SIG-M5 treated with dmso at 0.1 percent for 504 hours (cell line): ENCODE results near the gene CHST13.
A peak's percentile ranks its signal among the peaks of the same experiment; 100 is the strongest.

Experiments
- DNase-seq: peaks from one replicate; lab custom pipeline; 2025; ENCODE audit not compliant: unreplicated experiment; lab: John Stamatoyannopoulos, UW

The CHST13 gene, protein sequence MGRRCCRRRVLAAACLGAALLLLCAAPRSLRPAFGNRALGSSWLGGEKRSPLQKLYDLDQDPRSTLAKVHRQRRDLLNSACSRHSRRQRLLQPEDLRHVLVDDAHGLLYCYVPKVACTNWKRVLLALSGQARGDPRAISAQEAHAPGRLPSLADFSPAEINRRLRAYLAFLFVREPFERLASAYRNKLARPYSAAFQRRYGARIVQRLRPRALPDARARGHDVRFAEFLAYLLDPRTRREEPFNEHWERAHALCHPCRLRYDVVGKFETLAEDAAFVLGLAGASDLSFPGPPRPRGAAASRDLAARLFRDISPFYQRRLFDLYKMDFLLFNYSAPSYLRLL

DNA sequence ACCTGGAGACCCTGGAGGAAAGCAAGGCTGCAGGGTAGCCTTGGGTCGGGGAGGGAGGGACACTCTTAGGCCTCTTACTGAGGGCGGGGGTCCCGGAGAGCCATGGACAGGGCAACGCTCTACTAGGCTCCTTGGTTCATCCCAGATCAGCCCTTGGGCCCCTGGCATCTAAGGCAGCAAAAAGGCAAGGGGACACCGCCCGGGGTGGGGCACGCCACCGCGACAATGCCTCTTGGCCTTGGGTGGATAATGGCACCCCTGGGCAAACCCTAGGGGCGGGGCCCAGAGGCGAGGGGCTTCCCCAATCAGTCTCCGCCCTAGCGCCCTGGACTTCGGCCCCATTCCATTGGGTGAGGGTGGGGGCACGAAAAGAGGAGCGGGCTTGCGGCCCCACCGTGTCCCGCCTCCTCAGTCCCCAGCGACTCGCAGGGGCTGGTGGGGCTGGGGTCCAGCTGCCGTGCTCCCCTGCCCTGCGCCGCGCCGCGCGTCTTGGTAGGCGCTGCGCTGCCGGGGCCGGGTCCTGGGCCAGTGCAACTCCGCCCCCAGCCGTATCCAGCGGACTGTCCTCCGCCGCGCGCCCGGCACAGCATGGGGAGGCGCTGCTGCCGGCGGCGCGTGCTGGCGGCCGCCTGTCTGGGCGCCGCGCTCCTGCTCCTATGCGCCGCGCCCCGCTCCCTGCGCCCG is at the start of gene CHST13:
Gene CHST13 (plus strand): TSS at position 411 of the 684 bp plus-strand sequence. CDS start 178 bp downstream, at position 589.
- DNase-seq, result peak; percentile 32

- peak; percentile 39 for DNase-seq
Observed at GRCh38 chr3:126474498-126475412, 49.2 kb upstream of the CHST13 start.

GRCh38 chr3:126475413-126476114 is 48.4 kb upstream of the CHST13 start, which contains the start of gene ZXDC:
Gene ZXDC (minus strand): TSS chr3:126475891. CDS start chr3:126475865, 26 bp downstream.
- peak; percentile 90 for DNase-seq

GRCh38 chr3:126476166-126477060 is 47.5 kb upstream of the CHST13 start:
- peak; percentile 68 for DNase-seq

- DNase-seq, result no peak
Observed at GRCh38 chr3:126477061-126477380, 46.9 kb upstream of the CHST13 start.

DNA sequence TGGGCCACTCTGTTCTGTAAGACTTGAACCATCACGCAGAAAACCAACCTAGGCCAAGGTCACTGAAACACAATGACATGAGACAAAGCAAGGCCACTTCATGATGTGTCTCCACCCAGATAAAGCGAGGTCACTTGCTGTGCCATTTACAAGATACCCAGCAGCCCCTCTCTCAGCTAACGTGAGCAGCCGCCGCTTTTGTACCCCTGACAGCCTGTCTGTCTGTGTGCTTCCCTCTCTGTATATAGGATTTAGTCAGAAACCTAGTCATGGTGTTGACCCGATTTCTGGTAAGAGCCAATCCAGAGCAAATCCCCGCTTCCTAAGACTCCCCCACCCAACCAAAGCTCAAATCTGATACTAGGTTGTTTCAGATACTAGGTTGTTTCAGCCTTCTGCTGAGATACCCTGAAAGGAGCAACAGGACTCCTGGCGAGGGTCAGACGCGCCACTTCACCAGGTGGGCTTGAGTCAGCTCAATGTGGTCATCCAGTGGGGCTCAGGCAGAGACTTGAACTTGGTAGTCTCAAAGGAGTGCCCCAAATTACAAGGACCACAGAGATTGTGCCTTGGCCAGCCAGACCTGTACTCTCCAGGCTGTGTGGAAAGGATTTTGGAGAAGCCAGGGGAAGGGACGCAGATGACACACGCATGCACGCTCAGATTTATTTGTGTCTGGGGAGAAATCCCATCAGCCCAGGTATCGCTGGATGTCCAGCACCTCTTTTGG is 45.2 kb upstream of the CHST13 start:
- no peak for DNase-seq

GRCh38 chr3:126479642-126480041 is 44.3 kb upstream of the CHST13 start:
- DNase-seq, result no peak

DNA sequence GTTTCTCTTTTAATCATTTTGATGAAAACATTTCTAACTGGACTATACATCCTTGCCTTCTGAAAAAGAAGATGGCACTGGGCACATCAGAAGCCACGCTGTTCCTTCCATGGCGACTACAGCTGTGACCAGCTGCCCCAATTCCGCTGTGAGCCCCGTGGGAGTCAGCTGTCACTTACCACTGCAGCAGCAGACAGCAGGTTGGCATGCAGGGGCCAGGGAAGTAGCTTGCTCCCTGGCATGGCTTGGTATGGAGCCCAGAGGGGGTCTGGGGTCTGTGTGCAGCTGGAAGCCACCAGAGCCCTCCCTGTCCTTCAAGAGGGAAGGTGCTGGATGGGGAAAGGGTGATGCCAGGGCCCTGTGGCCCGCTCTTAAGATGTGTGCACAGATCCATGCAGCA is 43.7 kb upstream of the CHST13 start:
- no peak for DNase-seq

DNA sequence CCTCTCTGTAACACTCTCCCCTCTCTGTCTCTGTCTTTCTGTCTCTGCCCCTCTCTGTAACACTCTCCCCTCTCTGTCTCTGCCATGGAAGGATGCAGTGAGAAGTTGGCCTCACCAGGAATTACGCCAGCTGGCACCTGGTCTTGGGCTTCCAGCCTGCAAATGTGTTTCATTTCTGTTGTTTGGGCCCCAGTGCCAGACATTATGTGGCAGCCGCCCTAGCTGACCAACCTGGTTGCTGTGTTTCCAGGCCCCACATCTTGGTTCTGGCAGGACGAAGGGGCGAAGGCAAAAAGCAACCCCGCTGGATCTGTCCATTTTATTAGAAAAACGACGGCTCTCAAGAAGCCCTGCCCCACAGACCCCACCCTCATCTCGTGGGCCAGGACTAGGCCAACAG is 43.1 kb upstream of the CHST13 start:
- no peak for DNase-seq

- DNase-seq, result no peak
Observed at GRCh38 chr3:126481808-126482502, 42.0 kb upstream of the CHST13 start.

DNA sequence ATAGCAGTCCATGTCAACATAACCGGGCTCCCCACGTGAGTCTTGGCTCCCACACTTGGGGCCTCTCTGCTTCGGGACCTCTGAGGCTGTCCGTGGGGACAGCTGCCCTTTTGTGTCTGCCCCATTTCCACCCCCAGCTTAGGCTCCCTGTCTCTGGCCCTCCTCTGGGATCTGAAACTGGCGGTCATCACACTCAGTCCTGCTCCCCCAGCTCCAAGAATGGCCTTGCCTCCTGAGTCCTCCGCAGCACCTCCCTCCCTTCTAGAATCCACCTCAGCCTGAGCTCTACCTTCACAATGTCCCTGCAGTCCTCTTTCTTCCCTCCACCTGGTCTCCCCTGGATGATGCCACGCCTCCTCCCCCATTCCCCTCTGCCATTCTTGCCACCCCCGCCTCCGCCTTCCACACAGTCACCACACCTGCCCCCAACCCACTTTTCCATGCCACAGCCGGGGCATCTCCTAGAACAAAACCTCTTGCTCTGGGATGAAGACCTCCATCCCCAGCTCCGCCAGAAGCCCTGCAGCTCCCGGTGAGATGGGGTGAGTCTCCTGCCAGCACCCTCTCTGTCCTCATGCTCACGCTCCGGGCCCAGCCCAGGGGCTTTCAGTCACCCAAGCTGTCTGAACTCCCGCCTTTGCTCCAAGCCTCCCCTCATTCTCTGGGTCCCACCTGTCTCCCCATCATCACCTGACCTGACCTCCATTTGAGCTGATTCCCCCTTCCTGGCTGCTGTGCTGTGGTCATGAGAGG is 41.3 kb upstream of the CHST13 start:
- DNase-seq, result no peak

DNA sequence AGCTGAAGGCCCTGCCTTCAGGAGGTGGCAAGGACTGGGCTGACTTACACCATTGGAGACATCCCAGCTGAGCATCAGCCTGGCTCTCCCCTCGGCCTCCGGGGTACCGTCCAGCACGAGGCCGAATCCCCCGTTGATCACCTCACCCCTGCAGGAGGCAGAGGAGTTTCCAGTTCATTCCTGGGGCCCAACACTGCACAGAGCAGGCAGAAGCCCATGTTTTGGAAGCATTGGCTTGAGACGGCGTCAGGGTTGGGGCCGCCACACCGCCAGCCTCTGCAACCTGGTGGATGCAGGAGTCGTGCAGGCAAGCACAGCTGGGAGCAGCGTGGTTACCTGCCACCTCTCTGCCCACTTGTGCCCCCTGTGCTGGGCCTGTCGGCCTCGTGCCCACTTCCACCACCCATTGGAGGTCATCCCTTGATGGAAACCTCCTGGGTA is 40.6 kb upstream of the CHST13 start:
- DNase-seq, result no peak

- no peak for DNase-seq
Observed at GRCh38 chr3:126484148-126484547, 39.8 kb upstream of the CHST13 start.

GRCh38 chr3:126484662-126485061 is 39.3 kb upstream of the CHST13 start:
- DNase-seq, result no peak

DNA sequence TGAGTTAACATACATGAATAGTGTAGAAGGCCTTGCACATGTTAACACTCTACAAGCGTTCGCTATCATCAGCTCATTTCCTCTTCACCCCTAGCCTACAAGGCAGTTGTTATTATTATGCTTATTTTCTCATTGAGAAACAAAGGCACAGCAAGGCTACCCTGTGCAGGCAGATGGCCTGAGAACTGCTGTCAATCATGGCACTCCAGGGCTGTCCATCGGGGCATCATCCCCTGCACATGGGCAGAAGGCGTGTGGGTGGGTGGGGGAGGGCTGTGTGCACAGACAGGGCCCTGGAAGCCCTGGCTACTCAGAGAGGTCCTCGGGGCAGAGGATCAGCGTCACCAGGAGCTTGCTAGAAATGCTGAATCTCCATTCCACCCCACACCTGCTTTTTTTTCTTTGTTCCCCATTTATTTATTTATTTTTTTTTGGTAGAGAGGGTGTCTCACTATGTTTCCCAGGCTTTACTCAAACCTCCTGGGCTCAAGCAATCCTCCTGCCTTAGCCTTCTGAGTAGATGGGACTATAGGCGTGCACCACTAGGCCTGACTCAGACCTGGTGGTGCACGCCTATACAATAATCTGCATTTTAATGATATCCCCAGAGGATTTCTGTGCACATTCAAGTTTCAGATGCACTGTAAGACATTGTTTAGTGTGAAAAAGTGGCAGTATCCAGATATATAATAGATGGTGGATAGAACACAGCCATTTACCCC is 38.6 kb upstream of the CHST13 start:
- DNase-seq, result no peak

DNA sequence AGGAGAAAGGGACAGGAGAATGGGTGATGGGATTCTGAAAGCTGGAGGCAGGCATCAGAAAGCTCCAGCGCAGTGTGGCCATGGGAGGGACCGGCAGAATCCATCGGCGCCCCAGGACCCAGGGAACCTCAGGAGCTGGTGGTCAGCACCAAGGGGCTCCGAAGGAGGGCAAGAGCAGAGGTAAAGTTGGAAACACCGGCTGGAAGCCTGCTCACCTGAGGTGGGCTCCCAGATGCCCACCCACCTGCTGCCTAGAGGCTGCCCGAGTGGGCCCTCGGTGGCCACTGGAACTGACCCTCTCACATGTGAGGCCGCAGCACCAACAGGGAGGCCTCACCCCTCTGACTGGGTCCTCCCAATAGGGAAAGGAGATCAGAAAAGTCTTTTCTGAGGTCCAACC is 38.0 kb upstream of the CHST13 start:
- DNase-seq, result no peak

- DNase-seq, result no peak
Observed at GRCh38 chr3:126486360-126486847, 37.6 kb upstream of the CHST13 start.
